Muscle of leg (tissue), 11 donors: ENCODE data around the gene ANO7. TPM values are rescaled to one million over a fixed set of nuclear protein-coding genes. Genes with fewer than 3 reads are reported as not detected.

ENCODE experiments used
- DNase-seq: peaks from one replicate; pipeline ENCODE4 v3.0.0; 2013
- H3K27ac ChIP-seq: one replicate; pipeline ENCODE4 v1.5.1; 2013; ENCODE audit warnings: mild to moderate bottlenecking, low read length, control low read depth
- H3K27me3 ChIP-seq: one replicate; pipeline ENCODE4 v1.6.1; 2013; ENCODE audit warnings: low read length; ENCODE audit not compliant: control insufficient read depth, insufficient read depth
- H3K36me3 ChIP-seq: one replicate; pipeline ENCODE4 v1.6.1; 2013; ENCODE audit warnings: low read length; ENCODE audit not compliant: control insufficient read depth, insufficient read depth
- H3K4me1 ChIP-seq: one replicate; pipeline ENCODE4 v1.6.1; 2013; ENCODE audit warnings: low read length; ENCODE audit not compliant: control insufficient read depth, insufficient read depth
- H3K4me3 ChIP-seq: one replicate; pipeline ENCODE4 v1.5.1; 2013; ENCODE audit warnings: low read length, control low read depth
- H3K9me3 ChIP-seq: replicated peaks from 2 replicates; pipeline ENCODE4 v1.6.1; 2013; ENCODE audit warnings: low read depth, low read length; ENCODE audit not compliant: control insufficient read depth
- WGBS: methylation state at CpG from one replicate; pipeline ENCODE4 v1.1.5; 2013; ENCODE audit warnings: missing lambda C conversion rate; ENCODE audit not compliant: insufficient coverage; 5-methylcytosine and 5-hydroxymethylcytosine counted together
- polyA plus RNA-seq, 8 donors: library from polyadenylated mRNA; unstranded; fragments of 120-200 nt; gene quantifications; one replicate each; pipeline versions ENCODE4 v1.2.1 to v1.2.3, GENCODE V29; 2013; ENCODE audit warnings: inconsistent platforms in 1 of 8, low replicate concordance in 1 of 8; ENCODE audit not compliant: insufficient read length in 8 of 8, insufficient read depth in 1 of 8
- total RNA-seq: library from RNA; stranded (reverse); fragments of 120-200 nt; gene quantifications from one replicate; pipeline ENCODE4 v1.2.4, GENCODE V29; 2013

ANO7 gene
- total and polyA plus RNA-seq, 9 donors = 0.35 to 2.0 (median 1.1) TPM

- H3K4me3 ChIP-seq = peak within 1 kb of the TSS; percentile 77
- peaks cover 6% of the 10 kb centered on the region for H3K36me3 ChIP-seq
- H3K27me3 ChIP-seq = no peaks in the 10 kb centered on the region
- H3K4me1 ChIP-seq = peaks cover 21% of the 10 kb centered on the region
- under 1% methylated on average over 88 of the region's 88 CpGs for WGBS
- H3K9me3 ChIP-seq = no peaks in the 10 kb centered on the region
- peak; percentile 97 for DNase-seq
- peak within 1 kb of the TSS; percentile 77 for H3K27ac ChIP-seq
Measured at GRCh38 chr2:241148891-241149674, 39.4 kb upstream of the ANO7 start, which contains the start of gene PASK. PASK (minus strand) TSS chr2:241149472; CDS start chr2:241143032, 6,440 bp downstream.

- no peak for DNase-seq
- WGBS = 2% methylated on average over 23 of the region's 23 CpGs
- peak overlapping the region; percentile 77 for H3K27ac ChIP-seq
- H3K9me3 ChIP-seq = no peaks in the 10 kb centered on the region
- H3K4me3 ChIP-seq = peak overlapping the region; percentile 77
- H3K27me3 ChIP-seq = no peaks in the 10 kb centered on the region
- H3K36me3 ChIP-seq = peaks cover 7% of the 10 kb centered on the region
- peaks cover 21% of the 10 kb centered on the region for H3K4me1 ChIP-seq
Measured at GRCh38 chr2:241149675-241149924, 38.9 kb upstream of the ANO7 start.

- Histone ChIP-seq H3K36me3 (peaks cover 12% of the 10 kb centered on the region), H3K27ac (peak within 1 kb of the TSS; percentile 77), H3K27me3 (no peaks in the 10 kb centered on the region), H3K4me1 (peaks cover 21% of the 10 kb centered on the region), H3K4me3 (peak within 1 kb of the TSS; percentile 77), H3K9me3 (no peaks in the 10 kb centered on the region)
- WGBS = under 1% methylated on average over 73 of the region's 73 CpGs
- DNase-seq = peak; percentile 98
Measured at GRCh38 chr2:241149925-241150659, 38.4 kb upstream of the ANO7 start, which contains the start of gene PPP1R7. PPP1R7 (plus strand) TSS chr2:241150467; CDS start chr2:241150496, 29 bp downstream.

- Histone ChIP-seq H3K9me3 (no peaks in the 10 kb centered on the region), H3K4me3 (peak overlapping the region; percentile 77), H3K27ac (peak overlapping the region; percentile 77), H3K27me3 (no peaks in the 10 kb centered on the region), H3K36me3 (peaks cover 14% of the 10 kb centered on the region), H3K4me1 (peaks cover 21% of the 10 kb centered on the region)
- WGBS = 4% methylated on average over 31 of the region's 37 CpGs
- peak; percentile 20 for DNase-seq
Measured at GRCh38 chr2:241150660-241151530, 37.6 kb upstream of the ANO7 start.

GRCh38 chr2:241151934-241152660 lies 36.4 kb upstream of the ANO7 start:
- Histone ChIP-seq H3K36me3 (peaks cover 14% of the 10 kb centered on the region), H3K9me3 (no peaks in the 10 kb centered on the region), H3K27me3 (no peaks in the 10 kb centered on the region), H3K4me3 (no peak overlapping the region), H3K4me1 (peaks cover 21% of the 10 kb centered on the region), H3K27ac (peak overlapping the region; percentile 77)
- 57% methylated on average over 4 of the region's 8 CpGs for WGBS
- no peak for DNase-seq

GRCh38 chr2:241153616-241154015 lies 34.9 kb upstream of the ANO7 start:
- DNase-seq = no peak
- Histone ChIP-seq H3K27me3 (no peaks in the 10 kb centered on the region), H3K9me3 (no peaks in the 10 kb centered on the region), H3K4me3 (no peak overlapping the region), H3K4me1 (peaks cover 17% of the 10 kb centered on the region), H3K36me3 (peaks cover 27% of the 10 kb centered on the region), H3K27ac (no peak overlapping the region)
- 86% methylated on average over 5 of the region's 7 CpGs for WGBS

- no peak for DNase-seq
- no peaks in the 10 kb centered on the region for H3K27me3 ChIP-seq
- H3K9me3 ChIP-seq = no peaks in the 10 kb centered on the region
- no peak overlapping the region for H3K27ac ChIP-seq
- H3K36me3 ChIP-seq = peaks cover 40% of the 10 kb centered on the region
- H3K4me1 ChIP-seq = peaks cover 15% of the 10 kb centered on the region
- 95% methylated on average over 4 of the region's 4 CpGs for WGBS
- H3K4me3 ChIP-seq = no peak overlapping the region
Measured at GRCh38 chr2:241154915-241155314, 33.6 kb upstream of the ANO7 start.

GRCh38 chr2:241155936-241156335 lies 32.5 kb upstream of the ANO7 start:
- no peaks in the 10 kb centered on the region for H3K9me3 ChIP-seq
- DNase-seq = no peak
- WGBS = no CpG with 5 or more reads among the region's 1 CpG

GRCh38 chr2:241156971-241157441 lies 31.5 kb upstream of the ANO7 start:
- H3K4me1 ChIP-seq = peaks cover 9% of the 10 kb centered on the region
- H3K27me3 ChIP-seq = no peaks in the 10 kb centered on the region
- H3K36me3 ChIP-seq = peaks cover 48% of the 10 kb centered on the region
- H3K9me3 ChIP-seq = no peaks in the 10 kb centered on the region
- no peak overlapping the region for H3K4me3 ChIP-seq
- DNase-seq = no peak
- H3K27ac ChIP-seq = no peak overlapping the region
- no CpG with 5 or more reads among the region's 5 CpGs for WGBS

More at GRCh38 chr2:241155936-241156335, 32.5 kb upstream of the ANO7 start:
- Histone ChIP-seq H3K4me1 (peaks cover 12% of the 10 kb centered on the region), H3K36me3 (peaks cover 45% of the 10 kb centered on the region), H3K4me3 (no peak overlapping the region), H3K27me3 (no peaks in the 10 kb centered on the region), H3K27ac (no peak overlapping the region)
